ENCODE measurements around the gene KCNJ12. TPM values are rescaled to one million over a fixed set of nuclear protein-coding genes. Genes with fewer than 3 reads are reported as not detected.
"Not testable (repeated sequence)": the region's sequence is repeated elsewhere in the genome, so short reads cannot be mapped to it uniquely, and the experiment has no call there.

Gene KCNJ12
- total RNA-seq, 1 experiment from 2014 or later: not detected

DNA sequence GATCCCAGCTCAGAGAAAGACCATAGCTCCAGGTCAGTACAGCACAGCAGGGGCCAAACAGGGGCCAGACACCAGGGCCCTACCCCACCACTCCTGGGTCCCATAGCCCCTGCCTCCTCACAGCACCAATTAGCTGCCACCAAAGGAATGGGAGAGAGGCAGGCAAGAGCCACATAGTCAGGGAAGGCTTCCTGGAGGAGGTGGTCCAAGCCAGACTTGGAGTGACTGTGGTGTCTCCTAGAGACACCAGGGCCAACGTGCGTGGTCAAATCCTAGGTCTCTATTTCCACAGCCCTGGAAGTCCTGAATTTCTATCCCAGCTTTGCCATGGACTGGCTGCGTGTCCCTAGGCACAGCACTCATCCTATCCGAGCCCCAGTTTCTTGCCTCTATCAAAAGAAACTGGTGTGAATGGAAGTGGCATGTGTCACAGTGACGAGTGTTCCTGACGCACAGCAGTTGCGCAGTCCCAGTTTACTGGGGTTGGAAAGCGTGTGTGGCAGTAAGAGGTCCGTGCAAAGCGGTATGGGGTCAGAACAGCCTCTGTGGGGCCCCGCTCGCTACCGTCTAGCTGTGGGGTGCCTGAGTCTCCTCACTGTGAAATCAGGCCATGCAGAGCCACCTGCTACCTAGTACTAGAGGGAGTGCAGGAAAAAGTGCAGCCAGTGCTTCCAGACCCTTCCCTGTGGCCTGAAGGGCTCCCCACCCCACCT lies 23.5 kb downstream of the KCNJ12 start:
- POLR2A ChIA-PET: interaction anchor here (1.2 kb wide), 1 partner anchor 113 kb away, joined by 3 read pairs; no protein-coding TSS in a partner anchor
- Mint-ChIP-seq H3K9me3 (ENCODE audit: unreplicated experiment) (no peaks in the 10 kb centered on the region), H3K27ac (ENCODE audit: low read depth, unreplicated experiment) (no peak overlapping the region), H3K4me1 (ENCODE audit: insufficient read depth, unreplicated experiment) (peaks cover 13% of the 10 kb centered on the region), H3K36me3 (ENCODE audit: insufficient read depth, unreplicated experiment) (no peaks in the 10 kb centered on the region), H3K4me3 (ENCODE audit: unreplicated experiment) (no peak overlapping the region), H3K27me3 (ENCODE audit: insufficient read depth, unreplicated experiment) (no peaks in the 10 kb centered on the region)
- CTCF ChIA-PET: no interaction called here
- TF ChIP-seq, protein P1, sequence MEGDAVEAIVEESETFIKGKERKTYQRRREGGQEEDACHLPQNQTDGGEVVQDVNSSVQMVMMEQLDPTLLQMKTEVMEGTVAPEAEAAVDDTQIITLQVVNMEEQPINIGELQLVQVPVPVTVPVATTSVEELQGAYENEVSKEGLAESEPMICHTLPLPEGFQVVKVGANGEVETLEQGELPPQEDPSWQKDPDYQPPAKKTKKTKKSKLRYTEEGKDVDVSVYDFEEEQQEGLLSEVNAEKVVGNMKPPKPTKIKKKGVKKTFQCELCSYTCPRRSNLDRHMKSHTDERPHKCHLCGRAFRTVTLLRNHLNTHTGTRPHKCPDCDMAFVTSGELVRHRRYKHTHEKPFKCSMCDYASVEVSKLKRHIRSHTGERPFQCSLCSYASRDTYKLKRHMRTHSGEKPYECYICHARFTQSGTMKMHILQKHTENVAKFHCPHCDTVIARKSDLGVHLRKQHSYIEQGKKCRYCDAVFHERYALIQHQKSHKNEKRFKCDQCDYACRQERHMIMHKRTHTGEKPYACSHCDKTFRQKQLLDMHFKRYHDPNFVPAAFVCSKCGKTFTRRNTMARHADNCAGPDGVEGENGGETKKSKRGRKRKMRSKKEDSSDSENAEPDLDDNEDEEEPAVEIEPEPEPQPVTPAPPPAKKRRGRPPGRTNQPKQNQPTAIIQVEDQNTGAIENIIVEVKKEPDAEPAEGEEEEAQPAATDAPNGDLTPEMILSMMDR (IDR thresholded peaks at IDR 0.05; ENCODE audit: unreplicated experiment): no peak
- no peak for DNase-seq (ENCODE audit: unreplicated experiment)
- intact Hi-C loops (cut with micrococcal nuclease): no loop called here
- BruUV-seq (replicated peaks): no TSS peak

- POLR2A ChIA-PET: interaction anchor here (1.2 kb wide), 1 partner anchor 113 kb away, joined by 3 read pairs; no protein-coding TSS in a partner anchor
- BruUV-seq (replicated peaks); H3K4me3 Mint-ChIP-seq (ENCODE audit: unreplicated experiment); H3K36me3 Mint-ChIP-seq (ENCODE audit: insufficient read depth, unreplicated experiment); intact Hi-C loops (cut with micrococcal nuclease); H3K27ac Mint-ChIP-seq (ENCODE audit: low read depth, unreplicated experiment); H3K9me3 Mint-ChIP-seq (ENCODE audit: unreplicated experiment); H3K27me3 Mint-ChIP-seq (ENCODE audit: insufficient read depth, unreplicated experiment); DNase-seq (ENCODE audit: unreplicated experiment): not testable (repeated sequence)
- peaks cover 13% of the 10 kb centered on the region for H3K4me1 Mint-ChIP-seq (ENCODE audit: insufficient read depth, unreplicated experiment)
- CTCF ChIA-PET: interaction anchor here (0.7 to 1.1 kb wide), 2 partner anchors 121 to 283 kb away, joined by 3 read pairs; no protein-coding TSS in a partner anchor
Measured at GRCh38 chr17:21400187-21400569, 24.0 kb downstream of the KCNJ12 start.

DNA sequence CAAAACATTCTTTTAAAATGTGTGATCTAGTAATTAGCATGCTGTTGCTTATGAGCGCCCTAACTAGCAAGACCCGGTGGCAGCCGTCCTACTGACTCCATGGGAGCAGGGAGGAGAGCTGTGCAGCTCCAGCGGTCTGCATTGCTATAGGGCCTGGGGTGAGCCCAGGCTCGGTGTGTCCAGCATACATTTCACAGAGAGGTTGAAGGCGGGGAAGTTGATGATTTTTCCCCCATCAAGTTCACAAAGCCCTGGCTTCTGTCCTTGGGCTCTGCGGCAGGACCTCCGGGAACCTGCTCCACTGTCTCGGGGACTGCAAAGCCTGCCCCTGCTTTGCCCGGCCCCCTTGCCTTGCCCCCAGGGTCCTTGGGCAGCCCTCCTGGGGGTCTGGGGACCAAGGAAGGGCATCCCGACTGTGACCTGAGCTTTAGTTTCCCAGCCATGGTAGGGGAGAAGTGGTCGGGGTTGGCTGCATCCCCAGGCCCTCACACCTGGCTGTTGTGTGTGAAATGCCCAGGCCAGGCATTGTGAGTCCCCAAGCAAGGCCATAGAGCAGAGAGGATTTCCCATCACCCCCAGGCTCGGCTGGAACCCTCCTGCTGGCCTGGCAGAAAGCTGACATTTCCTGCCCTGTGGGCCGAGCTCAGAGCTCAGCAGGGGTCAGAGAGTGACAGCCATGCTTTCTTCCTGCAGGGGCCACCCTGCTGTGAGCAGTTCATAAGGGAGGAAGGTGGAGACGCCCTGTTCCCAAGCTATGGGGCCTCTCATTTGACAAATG lies 24.8 kb downstream of the KCNJ12 start:
- Mint-ChIP-seq H3K9me3 (ENCODE audit: unreplicated experiment) (no peaks in the 10 kb centered on the region), H3K36me3 (ENCODE audit: insufficient read depth, unreplicated experiment) (no peaks in the 10 kb centered on the region), H3K4me1 (ENCODE audit: insufficient read depth, unreplicated experiment) (peaks cover 13% of the 10 kb centered on the region), H3K4me3 (ENCODE audit: unreplicated experiment) (no peak overlapping the region), H3K27me3 (ENCODE audit: insufficient read depth, unreplicated experiment) (no peaks in the 10 kb centered on the region), H3K27ac (ENCODE audit: low read depth, unreplicated experiment) (no peak overlapping the region)
- TF ChIP-seq, protein P1 (IDR thresholded peaks at IDR 0.05; ENCODE audit: unreplicated experiment): no peak
- POLR2A ChIA-PET: no interaction called here
- no TSS peak for BruUV-seq (replicated peaks)
- no peak for DNase-seq (ENCODE audit: unreplicated experiment)
- CTCF ChIA-PET: interaction anchor here (0.7 to 1.1 kb wide), 2 partner anchors 122 to 283 kb away, joined by 3 read pairs; no protein-coding TSS in a partner anchor
- intact Hi-C loops (cut with micrococcal nuclease): no loop called here

DNA sequence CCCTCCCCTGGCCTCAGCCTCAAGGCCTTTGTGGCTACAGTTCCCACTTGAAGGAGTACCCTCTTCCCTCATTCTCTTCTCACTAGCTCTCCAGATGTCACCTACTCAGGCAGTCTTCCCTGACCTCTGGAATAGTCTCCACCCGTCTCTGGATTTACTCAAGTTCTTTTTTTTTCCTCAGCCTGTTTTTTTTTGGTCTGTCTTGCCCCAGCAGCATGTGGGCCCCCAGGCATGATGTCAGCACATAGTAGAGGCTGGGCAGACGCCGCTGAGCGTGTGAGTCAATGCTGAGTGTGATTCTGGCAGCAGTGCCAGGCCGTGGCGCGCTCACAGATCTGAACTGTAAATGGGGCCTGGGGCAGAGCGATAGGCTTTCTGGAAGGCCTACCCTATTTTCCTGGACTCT lies 26.0 kb downstream of the KCNJ12 start:
- BruUV-seq (replicated peaks); H3K36me3 Mint-ChIP-seq (ENCODE audit: insufficient read depth, unreplicated experiment); intact Hi-C loops (cut with micrococcal nuclease); H3K9me3 Mint-ChIP-seq (ENCODE audit: unreplicated experiment); H3K4me3 Mint-ChIP-seq (ENCODE audit: unreplicated experiment); POLR2A ChIA-PET; H3K27me3 Mint-ChIP-seq (ENCODE audit: insufficient read depth, unreplicated experiment); CTCF ChIA-PET: not testable (repeated sequence)
- Mint-ChIP-seq H3K27ac (ENCODE audit: low read depth, unreplicated experiment) (peak overlapping the region; percentile 85), H3K4me1 (ENCODE audit: insufficient read depth, unreplicated experiment) (peaks cover 13% of the 10 kb centered on the region)
- DNase-seq (ENCODE audit: unreplicated experiment): peak; percentile 85

- H3K27me3 Mint-ChIP-seq (ENCODE audit: insufficient read depth, unreplicated experiment); H3K36me3 Mint-ChIP-seq (ENCODE audit: insufficient read depth, unreplicated experiment); H3K4me3 Mint-ChIP-seq (ENCODE audit: unreplicated experiment); CTCF ChIA-PET; intact Hi-C loops (cut with micrococcal nuclease); POLR2A ChIA-PET; BruUV-seq (replicated peaks); DNase-seq (ENCODE audit: unreplicated experiment): not testable (repeated sequence)
- peak overlapping the region; percentile 85 for H3K27ac Mint-ChIP-seq (ENCODE audit: low read depth, unreplicated experiment)
- H3K9me3 Mint-ChIP-seq (ENCODE audit: unreplicated experiment): peaks cover 13% of the 10 kb centered on the region
- H3K4me1 Mint-ChIP-seq (ENCODE audit: insufficient read depth, unreplicated experiment): peaks cover 13% of the 10 kb centered on the region
Measured at GRCh38 chr17:21402926-21403325, 26.8 kb downstream of the KCNJ12 start.

- DNase-seq (ENCODE audit: unreplicated experiment); BruUV-seq (replicated peaks); H3K27me3 Mint-ChIP-seq (ENCODE audit: insufficient read depth, unreplicated experiment); POLR2A ChIA-PET; H3K36me3 Mint-ChIP-seq (ENCODE audit: insufficient read depth, unreplicated experiment); intact Hi-C loops (cut with micrococcal nuclease); H3K4me3 Mint-ChIP-seq (ENCODE audit: unreplicated experiment); H3K27ac Mint-ChIP-seq (ENCODE audit: low read depth, unreplicated experiment); CTCF ChIA-PET: not testable (repeated sequence)
- Mint-ChIP-seq H3K9me3 (ENCODE audit: unreplicated experiment) (peaks cover 15% of the 10 kb centered on the region), H3K4me1 (ENCODE audit: insufficient read depth, unreplicated experiment) (peaks cover 13% of the 10 kb centered on the region)
Measured at GRCh38 chr17:21404106-21404505, 27.9 kb downstream of the KCNJ12 start.

DNA sequence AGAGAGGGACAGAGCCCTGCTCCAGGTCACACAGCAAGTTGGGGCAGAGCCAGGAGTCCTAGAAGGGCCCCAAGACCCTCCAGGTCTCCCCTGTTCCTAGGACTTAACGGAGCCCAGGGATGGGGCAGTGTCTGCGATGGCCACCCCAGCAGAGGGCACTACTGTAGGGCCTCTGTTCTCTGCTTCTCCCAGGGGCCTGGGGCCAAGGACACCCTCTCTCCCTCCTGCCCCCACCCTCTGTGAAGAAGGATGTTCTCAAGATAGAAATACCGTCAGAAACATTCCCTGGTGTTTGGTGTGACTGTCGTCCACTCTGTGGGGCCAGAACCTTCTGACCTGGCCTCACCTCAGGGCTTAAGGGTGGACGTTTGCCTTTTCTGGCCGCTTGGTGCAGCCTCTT lies 28.4 kb downstream of the KCNJ12 start:
- Mint-ChIP-seq H3K4me1 (ENCODE audit: insufficient read depth, unreplicated experiment) (peaks cover 13% of the 10 kb centered on the region), H3K9me3 (ENCODE audit: unreplicated experiment) (peaks cover 15% of the 10 kb centered on the region)
- DNase-seq (ENCODE audit: unreplicated experiment); CTCF ChIA-PET; BruUV-seq (replicated peaks); H3K36me3 Mint-ChIP-seq (ENCODE audit: insufficient read depth, unreplicated experiment); POLR2A ChIA-PET; H3K27ac Mint-ChIP-seq (ENCODE audit: low read depth, unreplicated experiment); H3K4me3 Mint-ChIP-seq (ENCODE audit: unreplicated experiment); intact Hi-C loops (cut with micrococcal nuclease); H3K27me3 Mint-ChIP-seq (ENCODE audit: insufficient read depth, unreplicated experiment): not testable (repeated sequence)

All from MCF 10A (cell line).